ENCODE data around the gene KLHL22. TPM values are rescaled to one million over a fixed set of nuclear protein-coding genes. Genes with fewer than 3 reads are reported as not detected.
"Not testable (repeated sequence)": the region's sequence is repeated elsewhere in the genome, so short reads cannot be mapped to it uniquely, and the experiment has no call there.

Gene KLHL22
- total RNA-seq, 2 experiments from 2014 or later: 14.1 to 15.2 TPM

DNA sequence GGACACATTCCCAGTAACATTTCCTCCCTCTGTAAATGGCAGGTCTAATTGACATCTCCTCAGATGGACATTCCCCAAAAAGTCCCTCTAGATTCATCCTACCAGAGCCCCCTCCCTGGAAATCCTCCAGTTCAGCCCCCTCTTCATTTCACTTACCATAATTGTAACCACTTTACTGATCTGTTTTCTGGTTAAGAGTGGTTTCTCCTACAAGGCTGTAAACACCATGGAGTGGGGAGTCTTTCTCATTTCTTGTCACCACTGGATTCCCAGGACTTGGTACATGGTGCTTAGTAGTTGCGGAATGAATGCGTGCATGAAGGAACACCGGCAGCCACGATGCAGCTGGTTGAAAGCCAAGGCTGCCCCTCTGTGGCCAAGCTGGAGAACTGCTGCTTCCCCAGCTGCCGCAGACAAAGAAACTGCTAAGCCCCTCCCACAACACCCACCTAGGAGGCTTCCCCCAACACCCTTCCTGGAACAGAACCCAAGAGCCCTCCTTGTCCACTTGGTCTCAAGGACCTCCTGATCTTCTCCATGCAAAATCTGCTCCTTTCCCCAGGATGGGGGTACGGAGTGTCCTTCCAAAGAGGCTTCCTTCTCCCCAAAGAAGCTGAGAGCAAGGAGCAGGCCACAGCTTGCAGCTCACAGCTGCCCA is 39.4 kb downstream of the KLHL22 start:
- POLR2A ChIA-PET: no interaction called here
- intact Hi-C loops (cut with DNase I, micrococcal nuclease): loop anchor here (1.0 to 10.0 kb wide), 6 partner anchors 25 to 471 kb away; no protein-coding TSS in a partner anchor
- Mint-ChIP-seq H3K4me1 (peaks cover 20% of the 10 kb centered on the region), H3K9me3 (ENCODE audit: low read depth) (no peaks in the 10 kb centered on the region), H3K4me3 (no peak overlapping the region), H3K36me3 (ENCODE audit: low read depth) (peaks cover 13% of the 10 kb centered on the region), H3K27me3 (no peaks in the 10 kb centered on the region), H3K27ac (peak overlapping the region; percentile 59)
- peak; percentile 95 for ATAC-seq
- CTCF ChIA-PET: interaction anchor here (0.7 to 2.9 kb wide), 25 partner anchors 9 to 322 kb away, joined by 3 to 44 read pairs (median 4); partner anchors contain the start of gene DGCR6L
- DNase-seq: peak; percentile 88

DNA sequence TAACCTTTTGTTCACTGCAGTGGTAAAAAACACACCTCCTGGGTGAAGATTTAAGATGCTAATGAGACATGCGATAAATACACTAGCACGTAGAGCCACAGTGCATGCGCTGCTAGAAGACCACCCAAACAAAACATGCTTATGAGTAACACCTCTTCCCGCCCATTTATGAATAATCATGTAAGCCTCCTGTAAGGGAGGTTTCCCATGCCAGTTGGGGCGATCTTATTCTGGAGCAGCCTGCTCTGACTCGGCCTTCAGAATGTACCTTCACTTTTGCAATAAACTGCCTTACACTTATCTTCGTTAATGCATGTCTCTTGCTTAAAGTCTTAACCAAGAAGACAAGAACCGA is 39.9 kb downstream of the KLHL22 start:
- ChIA-PET CTCF (interaction anchor here (0.7 to 2.9 kb wide), 14 partner anchors 22 to 252 kb away, joined by 3 to 44 read pairs (median 4); no protein-coding TSS in a partner anchor), POLR2A (no interaction called here)
- intact Hi-C loops (cut with DNase I, micrococcal nuclease): loop anchor here (1.0 to 10.0 kb wide), 6 partner anchors 24 to 471 kb away; no protein-coding TSS in a partner anchor
- no peaks in the 10 kb centered on the region for H3K9me3 Mint-ChIP-seq (ENCODE audit: low read depth)
- ATAC-seq (peak; percentile 14), DNase-seq (no peak)
- H3K4me1 Mint-ChIP-seq: peaks cover 16% of the 10 kb centered on the region
- no peak overlapping the region for H3K27ac Mint-ChIP-seq
- no peaks in the 10 kb centered on the region for H3K27me3 Mint-ChIP-seq
- H3K4me3 Mint-ChIP-seq: no peak overlapping the region
- peaks cover 9% of the 10 kb centered on the region for H3K36me3 Mint-ChIP-seq (ENCODE audit: low read depth)

DNA sequence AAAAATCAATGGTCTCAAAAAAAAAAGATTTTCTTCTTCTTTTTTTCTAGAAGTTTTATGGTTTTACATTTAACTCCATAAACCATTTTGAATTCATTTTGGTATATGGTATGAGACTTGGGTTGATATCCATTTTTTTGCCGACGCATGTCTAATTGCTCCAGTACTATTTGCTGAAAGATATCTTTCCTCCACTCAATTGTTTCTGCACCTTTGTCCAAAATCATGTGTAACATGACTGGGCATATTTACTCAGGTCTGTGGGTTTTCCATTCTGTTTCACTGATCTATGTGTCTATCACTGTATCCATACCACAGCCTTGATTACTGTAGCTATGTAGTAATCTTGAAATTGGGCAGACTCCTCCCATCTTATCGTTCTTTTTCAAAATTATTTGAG is 42.4 kb downstream of the KLHL22 start:
- Mint-ChIP-seq H3K36me3 (ENCODE audit: low read depth) (peaks cover 4% of the 10 kb centered on the region), H3K27me3 (no peaks in the 10 kb centered on the region), H3K4me1 (peaks cover 16% of the 10 kb centered on the region), H3K9me3 (ENCODE audit: low read depth) (no peaks in the 10 kb centered on the region), H3K4me3 (no peak overlapping the region), H3K27ac (no peak overlapping the region)
- intact Hi-C loops (cut with DNase I, micrococcal nuclease): loop anchor here in 1 of 2 experiments (10.0 kb wide), 1 partner anchor 468 kb away; no protein-coding TSS in a partner anchor
- CTCF ChIA-PET: interaction anchor here (1.3 to 1.9 kb wide), 2 partner anchors 11 to 35 kb away, joined by 4 to 10 read pairs; no protein-coding TSS in a partner anchor
- ATAC-seq (no peak), DNase-seq (no peak)
- POLR2A ChIA-PET: no interaction called here

GRCh38 chr22:20451920-20452319 is 43.7 kb downstream of the KLHL22 start:
- Mint-ChIP-seq H3K9me3 (ENCODE audit: low read depth) (no peaks in the 10 kb centered on the region), H3K36me3 (ENCODE audit: low read depth) (peaks cover 4% of the 10 kb centered on the region), H3K27me3 (no peaks in the 10 kb centered on the region), H3K27ac (no peak overlapping the region), H3K4me1 (peaks cover 16% of the 10 kb centered on the region), H3K4me3 (no peak overlapping the region)
- intact Hi-C loops (cut with DNase I, micrococcal nuclease): loop anchor here in 1 of 2 experiments (10.0 kb wide), 1 partner anchor 467 kb away; no protein-coding TSS in a partner anchor
- DNase-seq: no peak
- CTCF ChIA-PET: no interaction called here
- POLR2A ChIA-PET: no interaction called here
- no peak for ATAC-seq

DNA sequence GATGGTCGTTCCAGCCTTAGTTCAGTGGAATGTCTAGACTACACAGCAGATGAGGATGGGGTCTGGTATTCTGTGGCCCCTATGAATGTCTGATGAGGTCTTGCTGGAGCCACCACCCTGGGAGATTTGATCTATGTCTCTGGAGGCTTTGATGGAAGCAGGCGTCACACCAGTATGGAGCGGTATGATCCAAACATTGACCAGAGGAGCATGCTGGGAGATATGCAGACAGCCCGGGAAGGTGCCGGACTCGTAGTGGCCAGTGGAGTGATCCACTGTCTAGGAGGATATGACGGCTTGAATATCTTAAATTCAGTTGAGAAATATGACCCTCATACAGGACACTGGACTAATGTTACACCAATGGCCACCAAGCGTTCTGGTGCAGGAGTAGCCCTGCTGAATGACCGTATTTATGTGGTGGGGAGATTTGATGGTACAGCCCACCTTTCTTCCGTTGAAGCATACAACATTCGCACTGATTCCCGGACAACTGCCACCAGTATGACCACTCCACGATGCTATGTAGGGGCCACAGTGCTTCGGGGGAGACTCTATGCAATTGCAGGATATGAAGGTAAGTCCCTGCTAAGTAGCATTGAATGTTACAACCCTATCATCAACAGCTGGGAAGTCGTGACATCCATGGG is 44.3 kb downstream of the KLHL22 start:
- H3K27me3 Mint-ChIP-seq; H3K36me3 Mint-ChIP-seq (ENCODE audit: low read depth); H3K9me3 Mint-ChIP-seq (ENCODE audit: low read depth); H3K27ac Mint-ChIP-seq; DNase-seq; CTCF ChIA-PET; POLR2A ChIA-PET; H3K4me3 Mint-ChIP-seq; ATAC-seq: not testable (repeated sequence)
- peaks cover 12% of the 10 kb centered on the region for H3K4me1 Mint-ChIP-seq
- intact Hi-C loops (cut with DNase I, micrococcal nuclease): loop anchor here in 1 of 2 experiments (10.0 kb wide), 1 partner anchor 466 kb away; no protein-coding TSS in a partner anchor

DNA sequence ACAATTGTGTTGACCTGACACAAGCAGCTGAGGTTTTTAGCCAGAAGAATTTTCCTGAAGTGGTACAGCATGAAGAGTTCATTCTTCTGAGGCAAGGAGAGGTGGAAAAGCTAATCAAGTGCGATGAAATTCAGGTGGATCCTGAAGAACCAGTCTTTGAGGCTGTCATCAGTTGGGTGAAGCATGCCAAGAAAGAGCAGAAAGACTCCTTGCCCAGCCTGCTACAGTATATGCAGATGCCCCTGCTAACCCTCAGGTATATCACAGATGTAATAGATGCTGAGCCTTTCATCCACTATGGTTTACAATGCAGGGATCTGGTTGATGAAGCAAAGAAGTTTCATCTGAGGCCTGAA is 45.1 kb downstream of the KLHL22 start:
- DNase-seq (no peak), ATAC-seq (no peak)
- Mint-ChIP-seq H3K4me1 (peaks cover 5% of the 10 kb centered on the region), H3K27ac (no peak overlapping the region), H3K27me3 (no peaks in the 10 kb centered on the region), H3K4me3 (no peak overlapping the region), H3K36me3 (ENCODE audit: low read depth) (peaks cover 10% of the 10 kb centered on the region), H3K9me3 (ENCODE audit: low read depth) (no peaks in the 10 kb centered on the region)
- intact Hi-C loops (cut with DNase I, micrococcal nuclease): loop anchor here in 1 of 2 experiments (10.0 kb wide), 1 partner anchor 466 kb away; no protein-coding TSS in a partner anchor
- POLR2A ChIA-PET: no interaction called here
- CTCF ChIA-PET: interaction anchor here (1.3 kb wide), 1 partner anchor 32 kb away, joined by 5 read pairs; no protein-coding TSS in a partner anchor

- Mint-ChIP-seq H3K4me3 (no peak overlapping the region), H3K27me3 (no peaks in the 10 kb centered on the region), H3K9me3 (ENCODE audit: low read depth) (no peaks in the 10 kb centered on the region), H3K4me1 (peaks cover 4% of the 10 kb centered on the region), H3K36me3 (ENCODE audit: low read depth) (peaks cover 6% of the 10 kb centered on the region), H3K27ac (no peak overlapping the region)
- intact Hi-C loops (cut with DNase I, micrococcal nuclease): loop anchor here in 1 of 2 experiments (10.0 kb wide), 1 partner anchor 465 kb away; no protein-coding TSS in a partner anchor
- ATAC-seq (no peak), DNase-seq (no peak)
- ChIA-PET CTCF (interaction anchor here (1.3 kb wide), 1 partner anchor 32 kb away, joined by 5 read pairs; no protein-coding TSS in a partner anchor), POLR2A (no interaction called here)
These were observed 45.6 kb downstream of the KLHL22 start for GRCh38 chr22:20449819-20450550.

DNA sequence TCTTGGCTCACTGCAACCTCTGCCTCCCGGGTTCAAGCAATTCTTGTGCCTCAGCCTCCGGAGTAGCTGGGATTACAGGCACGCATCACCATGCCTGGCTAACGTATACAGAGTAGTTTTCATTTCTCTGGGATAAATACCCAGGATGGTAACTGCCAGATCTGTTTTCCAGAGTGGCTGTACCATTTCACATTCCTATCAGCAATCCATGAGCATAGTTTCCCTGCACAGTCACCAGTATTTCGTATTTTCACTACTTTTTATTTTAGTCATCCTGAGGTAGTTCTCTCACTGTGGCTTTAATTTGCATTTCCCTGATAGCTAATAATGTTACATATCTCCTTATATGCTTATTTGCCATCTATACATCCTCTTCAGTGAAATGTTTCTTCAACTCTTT is 47.0 kb downstream of the KLHL22 start:
- intact Hi-C loops (cut with DNase I, micrococcal nuclease): no loop called here
- H3K27me3 Mint-ChIP-seq: no peaks in the 10 kb centered on the region
- peaks cover 4% of the 10 kb centered on the region for H3K4me1 Mint-ChIP-seq
- no peaks in the 10 kb centered on the region for H3K9me3 Mint-ChIP-seq (ENCODE audit: low read depth)
- H3K36me3 Mint-ChIP-seq (ENCODE audit: low read depth): peaks cover 11% of the 10 kb centered on the region
- DNase-seq (no peak), ATAC-seq (no peak)
- H3K4me3 Mint-ChIP-seq: no peak overlapping the region
- ChIA-PET CTCF (no interaction called here), POLR2A (interaction anchor here (0.7 kb wide), 2 partner anchors 14 to 178 kb away, joined by 3 to 4 read pairs; no protein-coding TSS in a partner anchor)
- no peak overlapping the region for H3K27ac Mint-ChIP-seq

- DNase-seq: no peak
- Mint-ChIP-seq H3K4me1 (peaks cover 4% of the 10 kb centered on the region), H3K36me3 (ENCODE audit: low read depth) (peaks cover 20% of the 10 kb centered on the region), H3K9me3 (ENCODE audit: low read depth) (no peaks in the 10 kb centered on the region), H3K4me3 (no peak overlapping the region), H3K27ac (no peak overlapping the region), H3K27me3 (no peaks in the 10 kb centered on the region)
- ChIA-PET CTCF (no interaction called here), POLR2A (no interaction called here)
- ATAC-seq: no peak
- intact Hi-C loops (cut with DNase I, micrococcal nuclease): no loop called here
These were observed 49.1 kb downstream of the KLHL22 start for GRCh38 chr22:20446383-20446970.

- POLR2A ChIA-PET: no interaction called here
- intact Hi-C loops (cut with DNase I, micrococcal nuclease): no loop called here
- H3K27me3 Mint-ChIP-seq: no peaks in the 10 kb centered on the region
These were observed 51.3 kb downstream of the KLHL22 start for GRCh38 chr22:20444325-20444724.

More at GRCh38 chr22:20444325-20444724, 51.3 kb downstream of the KLHL22 start:
- Mint-ChIP-seq H3K4me3 (no peak overlapping the region), H3K27ac (no peak overlapping the region), H3K36me3 (ENCODE audit: low read depth) (peaks cover 20% of the 10 kb centered on the region), H3K4me1 (peaks cover 4% of the 10 kb centered on the region), H3K9me3 (ENCODE audit: low read depth) (no peaks in the 10 kb centered on the region)
- ATAC-seq (no peak), DNase-seq (no peak)
- CTCF ChIA-PET: interaction anchor here (0.7 to 2.7 kb wide), 3 partner anchors 10 to 1116 kb away, joined by 3 to 9 read pairs (median 3); no protein-coding TSS in a partner anchor
